GM12801 (cell line): ENCODE measurements around the gene CNMD.

Experiments
- CTCF ChIP-seq: IDR thresholded peaks from one replicate; pipeline ENCODE4 v1.5.1; 2011; ENCODE audit warnings: control low read depth; ENCODE audit not compliant: insufficient read length; ENCODE audit errors: extremely low read depth

Gene CNMD

GRCh38 chr13:52739468-52740071 is at the start of gene CNMD:
CNMD (minus strand) TSS chr13:52739820; CDS start chr13:52739701, 119 bp downstream.
- TF ChIP-seq CTCF = no peak

GRCh38 chr13:52788011-52788410 is 48.4 kb upstream of the CNMD start:
- no peak for TF ChIP-seq CTCF

GRCh38 chr13:52787235-52787634 is 47.6 kb upstream of the CNMD start:
- no peak for TF ChIP-seq CTCF

- TF ChIP-seq CTCF = no peak
Measured at GRCh38 chr13:52786766-52787165, 47.1 kb upstream of the CNMD start.

- no peak for TF ChIP-seq CTCF
Measured at GRCh38 chr13:52785739-52786138, 46.1 kb upstream of the CNMD start.

GRCh38 chr13:52784591-52785340 is 45.1 kb upstream of the CNMD start:
- TF ChIP-seq CTCF = no peak

GRCh38 chr13:52783943-52784342 is 44.3 kb upstream of the CNMD start:
- TF ChIP-seq CTCF = no peak
